GM21717 (cell line): ENCODE results near the gene CATSPERD.

ENCODE experiments used
- ATAC-seq: cut with Tn5 transposase; IDR thresholded peaks from one replicate; pipeline ENCODE4 v1.9.1; 2021; ENCODE audit warnings: mild to moderate bottlenecking, moderate library complexity; ENCODE audit not compliant: unreplicated experiment

CATSPERD gene

GRCh38 chr19:5825178-5825577, 104.7 kb downstream of the CATSPERD start:
- no peak for ATAC-seq

GRCh38 chr19:5826531-5827341, 106.3 kb downstream of the CATSPERD start:
- no peak for ATAC-seq

DNA sequence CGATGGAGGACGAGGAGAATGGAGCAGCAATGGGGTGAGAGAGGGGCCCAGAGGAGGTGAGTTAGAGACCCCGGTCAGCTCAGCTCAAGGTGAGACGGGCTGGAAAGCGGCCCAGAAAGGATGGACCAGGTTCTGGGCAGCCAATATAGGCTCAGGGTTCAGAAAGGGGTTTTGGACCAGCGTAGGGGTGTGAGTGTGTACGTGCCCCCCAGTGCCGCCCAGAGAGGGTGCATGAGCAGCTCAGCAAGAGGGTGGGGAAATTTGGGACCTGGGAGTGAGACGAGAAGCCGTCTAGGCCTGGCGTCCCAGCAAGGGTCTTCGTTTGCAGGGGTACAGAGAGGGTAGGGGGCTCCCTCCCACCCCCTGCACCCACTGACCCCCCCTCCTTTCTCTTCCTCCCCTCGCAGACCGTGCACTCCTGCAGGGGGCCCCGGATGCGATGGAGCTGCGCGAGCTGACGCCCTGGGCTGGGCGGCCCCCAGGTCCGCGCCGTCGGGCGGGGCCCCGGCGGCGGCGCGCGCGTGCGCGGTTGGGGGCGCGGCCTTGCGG, 107.0 kb downstream of the CATSPERD start:
- no peak for ATAC-seq

DNA sequence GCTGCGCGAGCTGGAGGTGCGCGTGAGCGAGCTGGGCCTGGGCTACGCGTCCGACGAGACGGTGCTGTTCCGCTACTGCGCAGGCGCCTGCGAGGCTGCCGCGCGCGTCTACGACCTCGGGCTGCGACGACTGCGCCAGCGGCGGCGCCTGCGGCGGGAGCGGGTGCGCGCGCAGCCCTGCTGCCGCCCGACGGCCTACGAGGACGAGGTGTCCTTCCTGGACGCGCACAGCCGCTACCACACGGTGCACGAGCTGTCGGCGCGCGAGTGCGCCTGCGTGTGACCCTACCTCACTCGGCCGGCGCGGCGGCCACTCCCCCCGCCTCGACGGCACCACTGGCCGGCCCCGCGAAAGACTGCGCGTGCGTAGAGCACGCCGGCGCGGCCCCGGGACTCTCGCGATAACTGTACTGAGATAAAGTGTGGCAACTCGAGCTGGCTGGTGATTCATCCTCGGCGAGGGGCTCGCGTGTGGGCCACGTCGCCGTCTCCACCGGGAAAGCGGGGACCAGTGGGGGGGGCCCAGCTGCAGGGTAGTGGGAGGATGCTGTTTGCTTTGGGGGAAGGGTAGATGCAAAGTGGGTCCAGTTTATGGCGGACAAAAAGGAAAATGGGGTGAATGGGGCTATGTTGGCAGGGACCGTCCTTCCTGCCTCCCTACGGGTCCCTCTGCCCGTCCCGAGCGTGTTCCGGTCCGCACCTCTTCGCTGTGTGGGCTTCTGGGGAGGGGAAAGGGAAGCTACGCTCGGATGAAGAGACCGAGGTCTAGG, 107.6 kb downstream of the CATSPERD start:
- peak; percentile 49 for ATAC-seq
